GM12892 (cell line): ENCODE data around the gene GOLGA3.

Experiments
- POLR2A ChIP-seq: IDR thresholded peaks from 2 replicates; pipeline ENCODE4 v1.6.1; 2011; ENCODE audit warnings: low read depth, low read length, control low read depth
- POLR2AphosphoS5 ChIP-seq: IDR thresholded peaks from 2 replicates; pipeline ENCODE4 v1.6.1; 2011; ENCODE audit warnings: low read depth, low read length, control low read depth

DNA sequence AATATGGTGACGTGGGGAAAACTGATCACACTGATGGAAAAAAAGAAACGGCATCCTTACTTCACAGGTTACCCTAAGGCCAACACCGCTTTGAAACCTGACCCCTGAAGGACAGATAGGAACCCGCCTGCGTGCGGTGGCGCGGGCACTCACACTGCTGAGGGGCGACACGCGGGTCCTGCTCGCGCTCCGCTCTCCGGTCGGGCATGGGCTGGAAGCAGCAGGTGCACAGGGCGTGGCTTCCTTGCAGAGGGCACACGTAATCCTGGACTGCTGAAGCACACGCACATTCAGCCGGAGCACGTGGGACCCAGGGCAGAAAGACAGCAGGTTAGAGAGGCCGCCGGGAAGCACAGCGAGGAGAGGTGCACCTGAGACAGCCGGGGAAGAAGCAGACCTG, 22.8 kb upstream of the GOLGA3 start:
- no peak for TF ChIP-seq POLR2A
- no peak for TF ChIP-seq POLR2AphosphoS5
